ENCODE data around the gene MS4A10.

DNA sequence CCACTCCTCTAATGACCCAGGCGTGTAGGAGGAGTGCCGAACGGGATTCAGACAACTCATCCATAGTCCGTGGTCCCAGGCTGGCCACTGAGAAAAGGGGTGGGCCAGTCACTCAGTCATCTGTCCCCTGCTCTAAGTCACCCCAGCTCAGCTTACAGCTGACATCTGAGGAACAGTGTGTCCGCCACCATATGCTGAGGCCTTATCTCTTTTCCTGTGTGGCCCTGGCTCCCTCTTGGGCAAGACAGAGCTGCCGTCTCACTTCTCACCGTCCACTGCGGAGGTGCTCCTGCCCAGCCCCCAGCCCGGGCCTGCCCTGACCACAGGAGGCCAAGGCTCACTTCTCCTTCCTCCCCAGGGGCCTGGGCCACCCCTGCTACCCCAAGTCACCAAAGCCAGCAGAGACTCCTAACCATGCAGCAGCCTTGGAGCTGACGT lies 63.6 kb downstream of the MS4A10 start:
- no peak for TF ChIP-seq YY1 (IDR thresholded peaks at IDR 0.05; ENCODE audit: low read depth, low read length)
- TF ChIP-seq ZNF274 (IDR thresholded peaks at IDR 0.05; ENCODE audit: insufficient read depth, insufficient read length) = no peak
- no peak for TF ChIP-seq TAF1 (IDR thresholded peaks at IDR 0.05; ENCODE audit: borderline replicate concordance, low read depth, low read length)
- TF ChIP-seq SP1 (IDR thresholded peaks at IDR 0.05; ENCODE audit: low read depth, low read length) = no peak
- TF ChIP-seq ESRRA (IDR thresholded peaks at IDR 0.05; ENCODE audit: low read length) = no peak
- TF ChIP-seq SMC3 (IDR thresholded peaks at IDR 0.05; ENCODE audit: borderline replicate concordance, low read length) = no peak
- no peak for TF ChIP-seq SMAD1 (IDR thresholded peaks at IDR 0.05; ENCODE audit: low read depth, partially characterized antibody)
- TF ChIP-seq, protein P1, sequence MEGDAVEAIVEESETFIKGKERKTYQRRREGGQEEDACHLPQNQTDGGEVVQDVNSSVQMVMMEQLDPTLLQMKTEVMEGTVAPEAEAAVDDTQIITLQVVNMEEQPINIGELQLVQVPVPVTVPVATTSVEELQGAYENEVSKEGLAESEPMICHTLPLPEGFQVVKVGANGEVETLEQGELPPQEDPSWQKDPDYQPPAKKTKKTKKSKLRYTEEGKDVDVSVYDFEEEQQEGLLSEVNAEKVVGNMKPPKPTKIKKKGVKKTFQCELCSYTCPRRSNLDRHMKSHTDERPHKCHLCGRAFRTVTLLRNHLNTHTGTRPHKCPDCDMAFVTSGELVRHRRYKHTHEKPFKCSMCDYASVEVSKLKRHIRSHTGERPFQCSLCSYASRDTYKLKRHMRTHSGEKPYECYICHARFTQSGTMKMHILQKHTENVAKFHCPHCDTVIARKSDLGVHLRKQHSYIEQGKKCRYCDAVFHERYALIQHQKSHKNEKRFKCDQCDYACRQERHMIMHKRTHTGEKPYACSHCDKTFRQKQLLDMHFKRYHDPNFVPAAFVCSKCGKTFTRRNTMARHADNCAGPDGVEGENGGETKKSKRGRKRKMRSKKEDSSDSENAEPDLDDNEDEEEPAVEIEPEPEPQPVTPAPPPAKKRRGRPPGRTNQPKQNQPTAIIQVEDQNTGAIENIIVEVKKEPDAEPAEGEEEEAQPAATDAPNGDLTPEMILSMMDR (IDR thresholded peaks at IDR 0.05 in 2 of 3, conservative IDR thresholded peaks at IDR 0.05 in 1 of 3; ENCODE audit: control insufficient read depth in 2 of 3, extremely low read depth in 1 of 3, insufficient read depth in 1 of 3, low read depth in 3 of 3, low read length in 3 of 3) = no peak
- no peak for TF ChIP-seq NFIC (IDR thresholded peaks at IDR 0.05; ENCODE audit: low read depth, low read length)
- TF ChIP-seq, protein P2, sequence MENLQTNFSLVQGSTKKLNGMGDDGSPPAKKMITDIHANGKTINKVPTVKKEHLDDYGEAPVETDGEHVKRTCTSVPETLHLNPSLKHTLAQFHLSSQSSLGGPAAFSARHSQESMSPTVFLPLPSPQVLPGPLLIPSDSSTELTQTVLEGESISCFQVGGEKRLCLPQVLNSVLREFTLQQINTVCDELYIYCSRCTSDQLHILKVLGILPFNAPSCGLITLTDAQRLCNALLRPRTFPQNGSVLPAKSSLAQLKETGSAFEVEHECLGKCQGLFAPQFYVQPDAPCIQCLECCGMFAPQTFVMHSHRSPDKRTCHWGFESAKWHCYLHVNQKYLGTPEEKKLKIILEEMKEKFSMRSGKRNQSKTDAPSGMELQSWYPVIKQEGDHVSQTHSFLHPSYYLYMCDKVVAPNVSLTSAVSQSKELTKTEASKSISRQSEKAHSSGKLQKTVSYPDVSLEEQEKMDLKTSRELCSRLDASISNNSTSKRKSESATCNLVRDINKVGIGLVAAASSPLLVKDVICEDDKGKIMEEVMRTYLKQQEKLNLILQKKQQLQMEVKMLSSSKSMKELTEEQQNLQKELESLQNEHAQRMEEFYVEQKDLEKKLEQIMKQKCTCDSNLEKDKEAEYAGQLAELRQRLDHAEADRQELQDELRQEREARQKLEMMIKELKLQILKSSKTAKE (IDR thresholded peaks at IDR 0.05; ENCODE audit: low read depth, poor library complexity, severe bottlenecking) = no peak
- TF ChIP-seq BCL11A (IDR thresholded peaks at IDR 0.05; ENCODE audit: low read depth, low read length) = no peak
